KOPT-K1 (cell line): ENCODE measurements around the gene CWC27.
A peak's percentile ranks its signal among the peaks of the same experiment; 100 is the strongest.

Experiments
- H3K27ac ChIP-seq: fragments of 200-600 bp; sonication (generic); 2 replicates; pipeline ENCODE4 v1.5.1; 2016; ENCODE audit warnings: antibody characterized with exemption, mild to moderate bottlenecking, low read depth, low read length; ENCODE audit not compliant: poor library complexity, severe bottlenecking
- H3K36me3 ChIP-seq: fragments of 200-600 bp; sonication (generic); 2 replicates; pipeline ENCODE4 v1.5.1; 2017; ENCODE audit warnings: antibody characterized with exemption, mild to moderate bottlenecking, low read length, moderate library complexity; ENCODE audit not compliant: insufficient read depth
- H3K9me3 ChIP-seq: fragments of 200-600 bp; sonication (generic); 2 replicates; pipeline ENCODE4 v1.5.1; 2017; ENCODE audit warnings: antibody characterized with exemption, low read length, mild to moderate bottlenecking; ENCODE audit not compliant: insufficient read depth, poor library complexity, severe bottlenecking

The CWC27 gene

GRCh38 chr5:65029178-65029577, 260.4 kb downstream of the CWC27 start:
- Histone ChIP-seq H3K9me3 (no peaks in the 10 kb centered on the region), H3K36me3 (no peaks in the 10 kb centered on the region)

DNA sequence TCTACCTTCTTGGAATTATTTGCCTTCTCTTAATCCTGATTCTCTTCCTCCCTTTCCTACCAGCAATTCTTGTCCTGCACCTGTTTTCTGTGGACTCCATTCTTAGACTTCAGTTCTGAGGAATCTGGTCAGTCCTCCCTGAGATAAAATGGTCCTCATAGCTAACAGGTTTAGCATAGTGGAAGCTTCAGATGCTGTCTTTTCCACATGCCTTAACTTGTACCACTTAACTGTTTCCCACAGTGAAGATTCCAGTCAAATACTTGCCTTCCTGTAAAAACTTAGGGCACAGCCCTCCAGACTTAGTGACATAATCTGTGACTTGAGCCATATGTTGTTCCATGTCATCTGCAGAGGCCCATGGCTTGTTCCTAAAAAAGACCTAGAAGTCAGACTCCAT, 261.3 kb downstream of the CWC27 start:
- Histone ChIP-seq H3K36me3 (no peaks in the 10 kb centered on the region), H3K27ac (no peak overlapping the region), H3K9me3 (no peaks in the 10 kb centered on the region)

More at GRCh38 chr5:65029178-65029577, 260.4 kb downstream of the CWC27 start:
- no peak overlapping the region for H3K27ac ChIP-seq

- no peaks in the 10 kb centered on the region for H3K36me3 ChIP-seq
- H3K27ac ChIP-seq: no peak overlapping the region
- H3K9me3 ChIP-seq: no peaks in the 10 kb centered on the region
Measured at GRCh38 chr5:65032250-65032649, 263.5 kb downstream of the CWC27 start.

DNA sequence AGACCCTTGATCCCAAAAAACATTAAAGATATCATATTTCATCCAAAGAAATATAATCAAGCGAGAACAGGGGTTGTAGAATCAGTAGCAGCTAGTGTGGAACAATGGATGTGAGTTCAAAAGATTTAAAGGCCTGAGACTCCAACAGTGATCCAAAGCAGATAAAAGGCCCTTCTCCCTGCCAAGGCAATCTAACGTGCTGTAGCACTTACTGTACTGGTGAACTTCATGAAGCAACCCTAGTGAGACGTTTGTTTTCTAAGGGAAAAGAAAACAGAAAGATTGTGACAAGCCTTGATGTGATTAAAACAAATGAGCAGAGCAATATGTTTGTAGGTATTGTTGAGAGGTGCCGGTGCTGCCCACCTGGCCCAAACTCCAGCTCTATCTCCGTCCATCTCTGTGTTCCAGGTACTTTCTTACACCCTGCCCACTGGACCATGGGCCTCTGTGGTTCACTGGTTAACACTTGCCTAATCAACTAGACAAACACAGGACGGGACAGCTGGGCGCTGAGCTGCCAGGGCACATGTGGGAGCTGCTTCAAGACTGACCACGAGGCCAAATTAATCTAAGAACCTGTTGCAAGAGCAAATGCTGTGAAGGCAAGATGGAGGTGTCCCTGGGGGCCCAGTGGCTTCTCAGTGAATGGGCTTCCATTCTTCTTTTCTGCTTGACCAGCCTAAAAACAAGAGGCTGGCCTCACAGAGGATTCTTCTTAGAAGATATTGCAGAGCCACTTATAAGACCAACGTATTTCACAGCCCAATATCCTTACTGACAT, 265.5 kb downstream of the CWC27 start:
- H3K27ac ChIP-seq: no peak overlapping the region
- no peaks in the 10 kb centered on the region for H3K36me3 ChIP-seq
- H3K9me3 ChIP-seq: no peaks in the 10 kb centered on the region

- H3K9me3 ChIP-seq: no peaks in the 10 kb centered on the region
- peak overlapping the region; percentile 87 for H3K27ac ChIP-seq
- H3K36me3 ChIP-seq: no peaks in the 10 kb centered on the region
Measured at GRCh38 chr5:65034813-65035209, 266.1 kb downstream of the CWC27 start.

DNA sequence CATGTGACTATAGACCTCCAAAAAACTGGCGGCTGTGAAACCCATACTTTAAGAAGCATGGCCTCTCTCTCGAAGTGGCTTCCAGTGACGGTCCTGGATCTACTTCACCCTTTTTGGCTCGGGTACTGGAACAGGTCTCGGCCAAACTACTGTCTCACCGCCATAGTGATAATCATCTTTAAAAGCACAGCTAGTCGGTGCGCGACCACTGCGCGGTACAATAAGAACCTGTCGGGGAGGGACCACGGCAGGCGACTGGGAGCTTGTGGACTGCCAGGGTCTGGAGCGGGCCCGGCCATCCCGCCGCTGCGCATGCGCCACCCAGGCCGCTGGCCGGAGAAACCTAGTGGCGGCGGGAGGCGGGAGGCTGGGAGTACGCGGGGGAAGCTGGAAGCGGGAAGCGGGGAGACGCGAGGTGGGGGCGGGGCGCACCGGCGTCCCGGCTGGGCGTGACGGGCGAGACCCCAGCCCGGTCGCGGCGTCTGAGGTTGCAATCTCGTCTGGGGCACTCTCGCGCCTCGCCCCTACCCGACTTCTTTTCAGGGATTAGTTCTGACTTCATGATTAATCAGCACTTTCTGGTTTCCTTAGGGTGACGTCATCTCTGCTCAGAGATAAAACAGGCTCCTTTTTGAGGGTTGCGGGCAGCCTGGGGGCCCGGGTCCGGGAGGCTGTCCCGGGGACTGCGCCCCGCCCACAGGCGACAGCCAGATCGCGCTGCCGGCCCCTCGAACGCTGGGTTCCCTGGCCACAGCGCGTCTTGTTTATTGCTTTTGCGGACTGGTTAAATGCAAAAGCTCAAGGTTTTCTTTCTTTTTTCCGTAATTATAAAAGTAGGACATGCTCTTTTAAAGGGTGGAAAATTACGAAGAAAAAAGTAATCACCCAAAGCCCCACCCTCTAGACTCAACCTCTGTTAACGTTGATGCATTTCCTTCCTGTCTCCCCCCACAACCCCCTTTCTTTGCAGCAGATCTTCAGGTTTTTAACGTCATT, 266.8 kb downstream of the CWC27 start:
- Histone ChIP-seq H3K36me3 (no peaks in the 10 kb centered on the region), H3K27ac (peak overlapping the region; percentile 87), H3K9me3 (no peaks in the 10 kb centered on the region)

DNA sequence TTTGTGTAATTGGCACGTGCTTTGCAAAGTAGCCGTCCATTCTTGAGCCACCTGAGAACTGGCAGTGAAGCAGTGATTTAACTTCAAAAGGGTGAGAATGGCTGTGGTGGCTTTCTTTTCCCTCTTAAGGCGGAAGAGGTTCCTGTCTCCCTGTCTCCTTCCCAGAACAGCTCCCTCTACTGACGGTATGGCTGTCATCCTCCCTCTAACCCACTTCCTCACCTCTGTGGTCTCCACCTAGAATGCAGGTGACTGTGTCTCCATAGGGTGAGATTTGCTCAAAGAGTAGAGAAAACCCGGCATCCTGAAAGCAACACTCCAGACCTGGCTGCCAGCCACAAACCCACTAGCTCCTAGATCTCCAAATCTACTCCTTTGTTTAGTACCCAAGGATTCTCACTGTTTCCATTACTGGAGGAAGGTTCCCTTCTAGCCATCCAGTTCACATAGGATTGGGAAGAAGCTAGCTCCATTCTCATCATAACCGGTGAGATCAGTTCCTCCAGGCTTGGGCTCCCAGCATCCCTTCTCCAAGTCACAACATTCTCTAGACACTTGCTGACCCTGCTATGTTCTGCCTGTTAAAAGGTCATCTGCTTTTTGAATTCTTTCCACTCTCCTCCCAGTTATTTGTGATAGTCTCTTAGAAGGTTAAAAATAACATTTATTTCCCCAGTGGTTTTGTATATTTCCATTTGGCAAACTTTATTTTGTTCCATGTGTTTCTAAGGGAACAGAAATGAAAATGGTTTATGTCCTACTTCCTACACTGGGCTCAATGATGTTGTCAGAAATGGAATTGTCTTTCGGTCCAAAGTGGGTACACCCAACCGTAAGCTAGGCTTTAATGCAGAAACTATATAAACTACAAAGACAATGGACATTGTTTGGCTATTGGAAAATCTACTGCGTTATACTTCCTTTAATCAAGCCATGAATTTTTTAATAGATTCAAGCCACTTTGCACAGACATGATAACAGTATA, 269.4 kb downstream of the CWC27 start:
- Histone ChIP-seq H3K36me3 (no peaks in the 10 kb centered on the region), H3K27ac (peak overlapping the region; percentile 87), H3K9me3 (no peaks in the 10 kb centered on the region)

GRCh38 chr5:65041296-65042158, 272.8 kb downstream of the CWC27 start:
- H3K27ac ChIP-seq: no peak overlapping the region
- no peaks in the 10 kb centered on the region for H3K9me3 ChIP-seq
- H3K36me3 ChIP-seq: no peaks in the 10 kb centered on the region

DNA sequence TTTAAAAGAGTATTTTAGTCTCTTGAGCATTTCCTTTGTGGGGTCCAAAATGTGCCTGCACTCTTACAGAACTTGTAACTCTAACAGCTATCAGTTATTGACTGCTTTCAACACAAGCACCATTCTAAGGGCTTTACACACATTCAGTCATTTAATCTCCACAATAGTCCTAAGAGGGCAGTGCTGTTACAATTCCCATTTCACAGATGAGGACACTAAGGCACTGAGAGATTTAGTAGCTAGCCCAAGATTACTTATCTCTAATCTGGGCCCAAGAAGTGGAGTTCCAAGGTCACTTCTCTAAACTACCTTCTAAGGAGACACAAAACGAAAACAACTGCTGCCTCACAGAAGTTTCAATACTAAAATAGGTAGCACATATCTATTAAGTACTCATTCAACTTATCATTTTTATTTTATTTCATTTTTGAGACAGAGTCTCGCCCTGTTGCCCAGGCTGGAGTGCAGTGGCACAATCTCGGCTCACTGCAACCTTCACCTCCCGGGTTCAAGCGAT, 275.2 kb downstream of the CWC27 start:
- H3K27ac ChIP-seq: no peak overlapping the region
- H3K9me3 ChIP-seq: no peaks in the 10 kb centered on the region
- H3K36me3 ChIP-seq: no peaks in the 10 kb centered on the region

- H3K27ac ChIP-seq: no peak overlapping the region
- no peaks in the 10 kb centered on the region for H3K36me3 ChIP-seq
- no peaks in the 10 kb centered on the region for H3K9me3 ChIP-seq
Measured at GRCh38 chr5:65047225-65047624, 278.5 kb downstream of the CWC27 start.

DNA sequence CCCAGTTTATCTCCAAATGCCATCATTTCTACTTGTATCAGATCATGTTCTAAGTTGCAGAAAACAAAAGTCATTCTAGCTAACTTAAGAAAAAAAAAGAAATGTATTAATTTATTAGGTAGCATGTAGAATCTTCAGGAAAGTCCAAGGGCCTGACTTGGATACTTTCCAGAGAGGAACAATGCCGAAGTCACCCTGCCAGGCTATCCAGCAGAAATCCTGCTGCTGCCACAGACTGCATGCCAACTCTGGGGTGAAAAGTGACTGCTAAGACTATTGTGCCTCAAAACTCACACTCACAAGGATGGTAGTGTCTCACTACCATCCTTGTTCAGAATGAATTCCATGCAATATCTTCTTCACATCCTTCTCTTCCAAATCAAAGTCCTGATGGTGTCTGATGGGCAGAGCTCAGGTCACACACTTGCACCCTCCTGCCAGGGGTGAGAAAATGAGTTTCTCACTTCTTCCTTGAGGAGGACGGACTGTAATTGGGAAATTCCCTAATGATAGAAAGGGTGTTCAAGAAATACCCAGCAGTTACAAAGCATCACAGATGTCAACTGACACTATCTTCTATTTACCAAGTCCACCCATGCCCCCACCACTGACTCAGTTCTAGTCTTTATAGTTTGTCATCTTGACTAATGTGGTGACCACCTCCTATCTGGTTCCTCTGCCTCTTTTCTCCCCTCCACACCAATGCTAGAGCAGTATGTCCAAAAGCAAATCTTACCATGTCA, 279.4 kb downstream of the CWC27 start:
- H3K27ac ChIP-seq: no peak overlapping the region
- H3K36me3 ChIP-seq: no peaks in the 10 kb centered on the region
- H3K9me3 ChIP-seq: no peaks in the 10 kb centered on the region

DNA sequence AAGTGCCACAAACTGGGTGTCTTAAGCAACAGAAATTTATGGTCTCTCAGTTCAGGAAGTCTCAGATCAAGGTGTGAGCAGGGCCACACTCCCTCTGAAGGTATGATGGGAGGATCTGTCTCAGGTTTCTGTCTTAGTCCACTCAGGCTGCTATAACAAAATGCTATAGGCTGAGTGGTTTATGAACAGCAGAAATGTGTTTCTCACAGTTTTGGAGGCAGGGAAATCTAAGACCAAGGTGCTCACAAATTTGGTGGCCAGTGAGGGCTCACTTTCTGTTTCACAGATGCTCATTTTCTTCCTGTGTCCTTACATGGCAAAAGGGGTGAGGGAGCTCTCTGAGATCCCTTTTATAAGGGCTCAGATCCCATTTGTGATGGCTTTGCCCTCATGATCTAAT, 281.4 kb downstream of the CWC27 start:
- Histone ChIP-seq H3K27ac (no peak overlapping the region), H3K9me3 (no peaks in the 10 kb centered on the region), H3K36me3 (no peaks in the 10 kb centered on the region)

GRCh38 chr5:65050826-65051498, 282.2 kb downstream of the CWC27 start:
- Histone ChIP-seq H3K27ac (no peak overlapping the region), H3K9me3 (no peaks in the 10 kb centered on the region), H3K36me3 (no peaks in the 10 kb centered on the region)
